Measurements from ENCODE around the gene C1QTNF7. TPM values are rescaled to one million over a fixed set of nuclear protein-coding genes. Genes with fewer than 3 reads are reported as not detected.

Gene C1QTNF7
- total and polyA plus RNA-seq, 4 donors, result 9.5 to 15.5 (median 13.7) TPM

- H3K36me3 ChIP-seq (ENCODE audit: control insufficient read depth in 1 of 2, insufficient read depth in 2 of 2, low read length in 1 of 2), result peaks cover 0 to 3% of the 10 kb centered on the region in 2 donors
- peak overlapping the region in 1 of 2 donors; percentile 58 for H3K27ac ChIP-seq (ENCODE audit: low read depth in 1 of 2, low read length in 2 of 2)
- no peak overlapping the region for H3K4me3 ChIP-seq (ENCODE audit: low read length in 2 of 2)
- DNase-seq, result no peak
- intact Hi-C loops (cut with DNase I), result loop anchor here in 1 of 2 donors (10.0 kb wide), 1 partner anchor 157 kb away; no protein-coding TSS in a partner anchor
- peaks cover 0 to 14% of the 10 kb centered on the region in 2 donors for H3K4me1 ChIP-seq (ENCODE audit: control insufficient read depth in 1 of 2, insufficient read depth in 2 of 2, low read length in 2 of 2)
- no peaks in the 10 kb centered on the region for H3K27me3 ChIP-seq (ENCODE audit: control insufficient read depth in 1 of 2, insufficient read depth in 2 of 2, low read length in 1 of 2)
- H3K9me3 ChIP-seq (ENCODE audit: control insufficient read depth, low read length), result no peaks in the 10 kb centered on the region
- ATAC-seq (ENCODE audit: low FRiP score), result no peak
- WGBS, 2 donors, result 43 to 51% methylated on average over 8 of the region's 8 CpGs
Measured at GRCh38 chr4:15392053-15392805, 35.6 kb upstream of the C1QTNF7 start.

GRCh38 chr4:15395311-15395710 is 32.5 kb upstream of the C1QTNF7 start:
- 32 to 34% methylated on average over 4 of the region's 4 CpGs for WGBS, 2 donors
- no peak for ATAC-seq (ENCODE audit: low FRiP score)

GRCh38 chr4:15396157-15396800 is 31.6 kb upstream of the C1QTNF7 start:
- 73 to 75% methylated on average over 4 of the region's 4 CpGs for WGBS, 2 donors
- H3K36me3 ChIP-seq (ENCODE audit: control insufficient read depth in 1 of 2, insufficient read depth in 2 of 2, low read length in 1 of 2), result no peaks in the 10 kb centered on the region
- no peak for ATAC-seq (ENCODE audit: low FRiP score)
- H3K4me3 ChIP-seq (ENCODE audit: low read length in 2 of 2), result no peak overlapping the region
- DNase-seq, result no peak
- intact Hi-C loops (cut with DNase I), result loop anchor here (5.0 to 10.0 kb wide), 2 partner anchors 61 to 161 kb away; no protein-coding TSS in a partner anchor
- no peak overlapping the region for H3K27ac ChIP-seq (ENCODE audit: low read depth in 1 of 2, low read length in 2 of 2)
- no peaks in the 10 kb centered on the region for H3K27me3 ChIP-seq (ENCODE audit: control insufficient read depth in 1 of 2, insufficient read depth in 2 of 2, low read length in 1 of 2)
- peaks cover 14 to 28% of the 10 kb centered on the region in 2 donors for H3K4me1 ChIP-seq (ENCODE audit: control insufficient read depth in 1 of 2, insufficient read depth in 2 of 2, low read length in 2 of 2)
- H3K9me3 ChIP-seq (ENCODE audit: control insufficient read depth, low read length), result no peaks in the 10 kb centered on the region

More at GRCh38 chr4:15395311-15395710, 32.5 kb upstream of the C1QTNF7 start:
- intact Hi-C loops (cut with DNase I), result loop anchor here (5.0 to 10.0 kb wide), 2 partner anchors 62 to 161 kb away; no protein-coding TSS in a partner anchor
- Histone ChIP-seq H3K4me1 (ENCODE audit: control insufficient read depth in 1 of 2, insufficient read depth in 2 of 2, low read length in 2 of 2) (peaks cover 6 to 27% of the 10 kb centered on the region in 2 donors), H3K27ac (ENCODE audit: low read depth in 1 of 2, low read length in 2 of 2) (no peak overlapping the region), H3K36me3 (ENCODE audit: control insufficient read depth in 1 of 2, insufficient read depth in 2 of 2, low read length in 1 of 2) (no peaks in the 10 kb centered on the region), H3K27me3 (ENCODE audit: control insufficient read depth in 1 of 2, insufficient read depth in 2 of 2, low read length in 1 of 2) (no peaks in the 10 kb centered on the region), H3K9me3 (ENCODE audit: control insufficient read depth, low read length) (no peaks in the 10 kb centered on the region), H3K4me3 (ENCODE audit: low read length in 2 of 2) (no peak overlapping the region)
- no peak for DNase-seq

GRCh38 chr4:15398001-15398400 is 29.8 kb upstream of the C1QTNF7 start:
- intact Hi-C loops (cut with DNase I), result loop anchor here (5.0 to 10.0 kb wide), 2 partner anchors 59 to 163 kb away; no protein-coding TSS in a partner anchor

GRCh38 chr4:15398732-15399131 is 29.1 kb upstream of the C1QTNF7 start:
- ATAC-seq (ENCODE audit: low FRiP score) (no peak), DNase-seq (no peak)
- H3K27ac ChIP-seq (ENCODE audit: low read depth in 1 of 2, low read length in 2 of 2), result peak overlapping the region; percentile 30 to 64
- intact Hi-C loops (cut with DNase I), result loop anchor here (5.0 to 10.0 kb wide), 2 partner anchors 59 to 164 kb away; no protein-coding TSS in a partner anchor
- WGBS, 2 donors, result 52 to 55% methylated on average over 4 of the region's 4 CpGs
- peaks cover 21 to 29% of the 10 kb centered on the region in 2 donors for H3K4me1 ChIP-seq (ENCODE audit: control insufficient read depth in 1 of 2, insufficient read depth in 2 of 2, low read length in 2 of 2)
- H3K4me3 ChIP-seq (ENCODE audit: low read length in 2 of 2), result no peak overlapping the region
- H3K9me3 ChIP-seq (ENCODE audit: control insufficient read depth, low read length), result no peaks in the 10 kb centered on the region
- no peaks in the 10 kb centered on the region for H3K27me3 ChIP-seq (ENCODE audit: control insufficient read depth in 1 of 2, insufficient read depth in 2 of 2, low read length in 1 of 2)
- H3K36me3 ChIP-seq (ENCODE audit: control insufficient read depth in 1 of 2, insufficient read depth in 2 of 2, low read length in 1 of 2), result no peaks in the 10 kb centered on the region

More at GRCh38 chr4:15398001-15398400, 29.8 kb upstream of the C1QTNF7 start:
- Histone ChIP-seq H3K27me3 (ENCODE audit: control insufficient read depth in 1 of 2, insufficient read depth in 2 of 2, low read length in 1 of 2) (no peaks in the 10 kb centered on the region), H3K27ac (ENCODE audit: low read depth in 1 of 2, low read length in 2 of 2) (peak overlapping the region; percentile 30 to 64), H3K4me1 (ENCODE audit: control insufficient read depth in 1 of 2, insufficient read depth in 2 of 2, low read length in 2 of 2) (peaks cover 17 to 29% of the 10 kb centered on the region in 2 donors), H3K36me3 (ENCODE audit: control insufficient read depth in 1 of 2, insufficient read depth in 2 of 2, low read length in 1 of 2) (no peaks in the 10 kb centered on the region), H3K4me3 (ENCODE audit: low read length in 2 of 2) (no peak overlapping the region), H3K9me3 (ENCODE audit: control insufficient read depth, low read length) (no peaks in the 10 kb centered on the region)
- ATAC-seq (ENCODE audit: low FRiP score) (no peak), DNase-seq (no peak)
- 3 to 10% methylated on average over 3 of the region's 3 CpGs for WGBS, 2 donors

- intact Hi-C loops (cut with DNase I), result loop anchor here in 1 of 2 donors (5.0 kb wide), 1 partner anchor 57 kb away; no protein-coding TSS in a partner anchor
- no peaks in the 10 kb centered on the region for H3K36me3 ChIP-seq (ENCODE audit: control insufficient read depth in 1 of 2, insufficient read depth in 2 of 2, low read length in 1 of 2)
- DNase-seq (no peak), ATAC-seq (ENCODE audit: low FRiP score) (no peak)
- 34 to 38% methylated on average over 3 of the region's 3 CpGs for WGBS, 2 donors
- H3K9me3 ChIP-seq (ENCODE audit: control insufficient read depth, low read length), result peaks cover 3% of the 10 kb centered on the region
- H3K4me3 ChIP-seq (ENCODE audit: low read length in 2 of 2), result no peak overlapping the region
- H3K27me3 ChIP-seq (ENCODE audit: control insufficient read depth in 1 of 2, insufficient read depth in 2 of 2, low read length in 1 of 2), result no peaks in the 10 kb centered on the region
- peak overlapping the region; percentile 83 to 99 for H3K27ac ChIP-seq (ENCODE audit: low read depth in 1 of 2, low read length in 2 of 2)
- H3K4me1 ChIP-seq (ENCODE audit: control insufficient read depth in 1 of 2, insufficient read depth in 2 of 2, low read length in 2 of 2), result peaks cover 24 to 33% of the 10 kb centered on the region in 2 donors
Measured at GRCh38 chr4:15400226-15400625, 27.6 kb upstream of the C1QTNF7 start.

GRCh38 chr4:15400981-15401671 is 26.7 kb upstream of the C1QTNF7 start:
- intact Hi-C loops (cut with DNase I), result loop anchor here in 1 of 2 donors (5.0 kb wide), 1 partner anchor 56 kb away; no protein-coding TSS in a partner anchor
- peak; percentile 79 for ATAC-seq (ENCODE audit: low FRiP score)
- no peaks in the 10 kb centered on the region for H3K36me3 ChIP-seq (ENCODE audit: control insufficient read depth in 1 of 2, insufficient read depth in 2 of 2, low read length in 1 of 2)
- peak; percentile 86 to 88 for DNase-seq
- H3K27ac ChIP-seq (ENCODE audit: low read depth in 1 of 2, low read length in 2 of 2), result peak overlapping the region; percentile 98 to 99
- peaks cover 25 to 33% of the 10 kb centered on the region in 2 donors for H3K4me1 ChIP-seq (ENCODE audit: control insufficient read depth in 1 of 2, insufficient read depth in 2 of 2, low read length in 2 of 2)
- peaks cover 3% of the 10 kb centered on the region for H3K9me3 ChIP-seq (ENCODE audit: control insufficient read depth, low read length)
- 14 to 15% methylated on average over 9 of the region's 9 CpGs for WGBS, 2 donors
- H3K27me3 ChIP-seq (ENCODE audit: control insufficient read depth in 1 of 2, insufficient read depth in 2 of 2, low read length in 1 of 2), result no peaks in the 10 kb centered on the region
- no peak overlapping the region for H3K4me3 ChIP-seq (ENCODE audit: low read length in 2 of 2)

- peak overlapping the region; percentile 82 to 98 for H3K27ac ChIP-seq (ENCODE audit: low read depth in 1 of 2, low read length in 2 of 2)
- no peaks in the 10 kb centered on the region for H3K36me3 ChIP-seq (ENCODE audit: control insufficient read depth in 1 of 2, insufficient read depth in 2 of 2, low read length in 1 of 2)
- H3K4me3 ChIP-seq (ENCODE audit: low read length in 2 of 2), result no peak overlapping the region
- intact Hi-C loops (cut with DNase I), result loop anchor here in 1 of 2 donors (5.0 kb wide), 1 partner anchor 55 kb away; no protein-coding TSS in a partner anchor
- ATAC-seq (ENCODE audit: low FRiP score), result peak; percentile 42
- no peak for DNase-seq
- H3K27me3 ChIP-seq (ENCODE audit: control insufficient read depth in 1 of 2, insufficient read depth in 2 of 2, low read length in 1 of 2), result no peaks in the 10 kb centered on the region
- peaks cover 3% of the 10 kb centered on the region for H3K9me3 ChIP-seq (ENCODE audit: control insufficient read depth, low read length)
- WGBS, 2 donors, result 6% methylated on average over 2 of the region's 2 CpGs
- H3K4me1 ChIP-seq (ENCODE audit: control insufficient read depth in 1 of 2, insufficient read depth in 2 of 2, low read length in 2 of 2), result peaks cover 25% of the 10 kb centered on the region in 2 donors
Measured at GRCh38 chr4:15402146-15402545, 25.7 kb upstream of the C1QTNF7 start.

Data from aorta (tissue), 5 donors.